NCI-H446 treated with DMSO at 0.1 percent for 48 hours (cell line): ENCODE measurements around the gene MTNR1B.
A peak's percentile ranks its signal among the peaks of the same experiment; 100 is the strongest.

Experiments
- DNase-seq: peaks from one replicate; lab custom pipeline; 2025; lab: John Stamatoyannopoulos, UW

The MTNR1B gene

DNA sequence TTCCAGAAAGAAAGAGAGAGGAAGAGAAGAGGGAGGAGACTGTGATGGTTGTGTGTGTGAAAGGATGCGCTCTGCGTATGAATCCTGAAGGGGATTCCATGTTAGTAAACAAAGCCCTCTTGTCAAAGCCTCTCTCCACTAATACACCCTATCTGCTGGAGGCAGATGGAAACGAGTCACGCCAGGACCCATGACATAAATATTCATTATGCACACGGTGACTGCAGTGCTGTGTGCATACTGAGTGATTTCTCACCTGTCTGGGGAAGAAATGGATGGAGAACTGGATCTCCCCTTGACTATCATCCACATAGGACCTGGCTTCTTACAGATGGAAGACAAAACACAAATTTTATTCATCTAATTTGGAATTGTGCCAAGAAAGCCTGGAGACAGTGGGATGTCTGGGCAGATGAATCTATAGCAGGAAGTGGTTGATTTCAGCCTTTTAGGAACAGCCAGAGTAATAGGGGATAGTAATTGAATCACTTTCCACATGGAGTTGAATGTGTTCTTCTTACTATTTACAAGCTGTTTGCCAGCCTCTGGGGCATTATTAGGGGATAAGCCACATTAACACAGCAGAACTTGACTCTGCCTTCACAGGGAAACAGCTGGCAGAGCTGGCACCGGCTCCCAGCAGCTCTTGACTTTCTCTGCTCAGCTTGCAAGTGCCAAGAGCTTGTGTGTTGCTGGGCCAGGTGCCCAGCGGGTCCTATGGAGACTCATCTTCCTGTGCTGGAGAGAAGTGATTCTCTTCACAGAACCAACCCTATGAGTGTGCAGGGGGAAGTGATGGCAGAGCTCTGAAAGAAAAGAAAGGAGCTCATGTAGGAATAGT lies 9.0 kb downstream of the MTNR1B start:
- peak; percentile 100 for DNase-seq

DNA sequence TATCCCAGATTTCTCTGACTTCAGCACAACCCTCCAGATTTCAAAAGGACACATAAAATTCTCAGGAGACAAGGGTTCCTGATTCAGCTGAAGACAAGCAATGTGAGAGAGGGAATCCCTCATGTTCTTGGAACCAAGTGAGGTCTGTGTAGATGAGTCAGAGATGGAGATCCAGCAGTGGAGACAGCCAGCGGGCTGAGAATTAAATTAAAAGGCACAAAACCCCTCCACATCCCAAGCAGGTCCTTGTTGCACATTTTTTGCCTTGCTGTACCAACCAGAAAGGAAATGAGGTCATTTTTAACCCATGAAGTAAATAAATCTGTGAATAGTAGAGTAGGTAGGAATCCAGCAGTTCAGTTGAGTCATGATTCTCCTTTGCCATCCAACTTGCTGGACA lies 9.7 kb downstream of the MTNR1B start:
- DNase-seq = no peak

- no peak for DNase-seq
Observed at GRCh38 chr11:92980312-92980711, 10.9 kb downstream of the MTNR1B start.

DNA sequence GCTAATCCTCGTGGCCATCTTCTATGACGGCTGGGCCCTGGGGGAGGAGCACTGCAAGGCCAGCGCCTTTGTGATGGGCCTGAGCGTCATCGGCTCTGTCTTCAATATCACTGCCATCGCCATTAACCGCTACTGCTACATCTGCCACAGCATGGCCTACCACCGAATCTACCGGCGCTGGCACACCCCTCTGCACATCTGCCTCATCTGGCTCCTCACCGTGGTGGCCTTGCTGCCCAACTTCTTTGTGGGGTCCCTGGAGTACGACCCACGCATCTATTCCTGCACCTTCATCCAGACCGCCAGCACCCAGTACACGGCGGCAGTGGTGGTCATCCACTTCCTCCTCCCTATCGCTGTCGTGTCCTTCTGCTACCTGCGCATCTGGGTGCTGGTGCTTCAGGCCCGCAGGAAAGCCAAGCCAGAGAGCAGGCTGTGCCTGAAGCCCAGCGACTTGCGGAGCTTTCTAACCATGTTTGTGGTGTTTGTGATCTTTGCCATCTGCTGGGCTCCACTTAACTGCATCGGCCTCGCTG lies 12.1 kb downstream of the MTNR1B start:
- no peak for DNase-seq

DNA sequence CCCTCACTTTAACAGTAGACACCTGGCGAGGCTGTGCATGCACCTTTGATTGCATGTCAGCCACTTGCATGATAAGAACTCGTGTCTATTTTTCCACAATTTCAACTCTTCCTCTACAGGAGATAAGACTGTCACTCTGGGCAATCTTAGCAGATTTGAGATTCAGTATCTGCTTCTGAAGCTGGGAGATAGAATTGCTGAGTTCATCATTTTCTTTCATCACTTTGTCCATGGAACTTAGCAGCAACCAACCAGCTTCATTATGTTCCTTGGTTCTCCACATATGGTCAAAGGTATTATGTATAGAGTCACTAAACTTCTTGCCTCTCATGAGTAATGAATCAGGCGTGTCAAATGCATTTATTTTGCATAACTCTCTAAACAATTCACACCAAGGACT lies 17.1 kb downstream of the MTNR1B start:
- no peak for DNase-seq

DNA sequence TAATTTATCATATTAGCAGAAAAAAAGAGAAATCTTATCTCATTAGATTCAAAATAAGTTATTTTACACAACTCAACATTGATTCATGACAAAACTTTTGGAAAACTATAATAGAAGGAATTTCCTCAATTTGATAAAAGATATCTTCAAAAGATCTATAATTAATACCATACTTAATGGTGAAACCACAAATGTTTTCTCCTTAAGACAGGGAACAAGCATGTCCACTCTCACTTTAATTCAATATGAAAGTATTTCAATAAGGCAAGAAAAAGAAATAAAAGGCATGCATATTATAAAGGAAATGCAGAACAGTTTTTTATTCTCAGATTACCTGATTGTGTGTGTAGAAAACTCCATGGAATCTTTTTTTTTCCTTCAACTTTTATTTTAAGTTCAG lies 23.6 kb downstream of the MTNR1B start:
- DNase-seq = no peak

- no peak for DNase-seq
Observed at GRCh38 chr11:93000511-93001476, 31.3 kb downstream of the MTNR1B start.

GRCh38 chr11:93001806-93002205 lies 32.4 kb downstream of the MTNR1B start:
- DNase-seq = no peak

DNA sequence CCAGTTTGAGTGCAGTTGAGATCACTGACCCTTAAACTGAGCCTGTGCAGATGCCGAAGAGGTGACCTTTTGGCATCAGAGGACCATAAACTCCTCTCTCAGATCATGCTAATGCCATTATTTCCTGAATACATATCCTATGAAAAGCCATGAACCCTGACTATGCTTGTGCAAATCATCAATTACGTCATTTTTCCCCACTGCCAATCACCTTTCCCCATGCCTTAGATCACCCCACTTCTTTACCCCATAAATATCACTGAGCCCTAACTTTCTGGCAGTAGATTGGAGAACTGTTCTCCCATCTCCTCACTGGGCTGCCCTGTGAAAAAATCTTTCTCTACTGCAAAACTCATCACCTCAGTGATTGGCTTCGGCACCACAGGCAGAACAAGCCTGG lies 32.9 kb downstream of the MTNR1B start:
- no peak for DNase-seq

GRCh38 chr11:93005239-93005638 lies 35.8 kb downstream of the MTNR1B start:
- no peak for DNase-seq

DNA sequence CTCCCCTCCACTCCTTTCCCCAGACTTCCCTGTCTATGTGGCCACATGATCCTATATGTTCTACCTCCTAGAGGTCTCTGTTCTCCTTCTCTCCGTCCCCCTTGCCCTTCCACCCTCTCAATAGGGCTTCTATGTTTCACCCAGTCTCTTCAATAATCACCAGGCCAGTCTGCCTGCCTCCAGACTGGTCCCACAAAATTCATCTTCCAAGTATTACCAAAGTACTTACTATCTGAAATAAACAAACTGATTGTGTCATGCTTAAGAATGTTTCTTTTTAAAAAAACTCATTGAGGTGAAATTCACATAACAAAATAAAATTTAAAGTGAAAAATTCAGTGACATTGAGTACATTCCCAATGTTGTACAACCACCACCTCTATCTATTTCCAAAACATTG lies 44.2 kb downstream of the MTNR1B start:
- DNase-seq = no peak

DNA sequence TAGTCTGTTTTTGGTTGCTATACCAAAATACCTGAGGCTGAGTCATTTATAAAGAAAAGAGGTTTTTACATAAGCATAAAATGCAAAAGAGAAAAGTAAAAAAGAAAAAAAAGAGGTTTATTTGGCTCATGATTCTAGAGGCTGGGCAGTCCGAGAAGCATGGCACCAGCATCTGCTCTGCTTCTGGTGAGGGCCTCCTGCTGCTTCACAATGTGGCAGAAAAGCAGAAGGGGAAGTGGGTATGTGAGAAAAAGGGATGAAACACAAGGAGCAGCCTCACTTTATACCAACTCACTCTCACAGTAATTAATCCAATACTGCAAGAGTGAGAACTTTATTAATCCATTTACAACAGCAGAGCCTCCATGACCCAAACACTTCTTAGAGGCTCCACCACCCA lies 47.1 kb downstream of the MTNR1B start:
- DNase-seq = no peak

GRCh38 chr11:93017821-93018690 lies 48.6 kb downstream of the MTNR1B start:
- DNase-seq = peak; percentile 77

- peak; percentile 99 for DNase-seq
Observed at GRCh38 chr11:93020248-93021046, 51.0 kb downstream of the MTNR1B start.

- DNase-seq = peak; percentile 28
Observed at GRCh38 chr11:93024369-93024768, 54.9 kb downstream of the MTNR1B start.

- no peak for DNase-seq
Observed at GRCh38 chr11:93025558-93026255, 56.3 kb downstream of the MTNR1B start.

GRCh38 chr11:93028960-93029522 lies 59.6 kb downstream of the MTNR1B start:
- DNase-seq = no peak

- DNase-seq = no peak
Observed at GRCh38 chr11:93031386-93031785, 61.9 kb downstream of the MTNR1B start.
